Measurements from ENCODE around the gene DEFB129.
A peak's percentile ranks its signal among the peaks of the same experiment; 100 is the strongest.
"Not testable (repeated sequence)": the region's sequence is repeated elsewhere in the genome, so short reads cannot be mapped to it uniquely, and the experiment has no call there.

DEFB129 gene

GRCh38 chr20:226958-227357 lies at the start of gene DEFB129:
Gene DEFB129 (plus strand): TSS chr20:227258. CDS start chr20:227289, 31 bp downstream.
- DNase-seq: no peak

- DNase-seq: no peak
Measured at GRCh38 chr20:184288-184687, 42.8 kb upstream of the DEFB129 start.

GRCh38 chr20:187733-188132 lies 39.3 kb upstream of the DEFB129 start:
- no peak for DNase-seq

GRCh38 chr20:189611-190010 lies 37.4 kb upstream of the DEFB129 start, which contains the start of gene DEFB128:
Gene DEFB128 (minus strand): TSS chr20:189711. CDS start chr20:189623, 88 bp downstream.
- no peak for DNase-seq

- no peak for DNase-seq
Measured at GRCh38 chr20:198225-198624, 28.8 kb upstream of the DEFB129 start.

GRCh38 chr20:199996-200395 lies 27.1 kb upstream of the DEFB129 start:
- DNase-seq: no peak

- DNase-seq: not testable (repeated sequence)
Measured at GRCh38 chr20:203630-204029, 23.4 kb upstream of the DEFB129 start.

GRCh38 chr20:208942-209566 lies 18.0 kb upstream of the DEFB129 start:
- DNase-seq: peak; percentile 27

- DNase-seq: no peak
Measured at GRCh38 chr20:210809-211502, 16.1 kb upstream of the DEFB129 start.

GRCh38 chr20:214383-214782 lies 12.7 kb upstream of the DEFB129 start:
- DNase-seq: no peak

GRCh38 chr20:215796-216195 lies 11.3 kb upstream of the DEFB129 start:
- DNase-seq: no peak

- DNase-seq: no peak
Measured at GRCh38 chr20:217266-217665, 9.8 kb upstream of the DEFB129 start.

GRCh38 chr20:219290-220115 lies 7.6 kb upstream of the DEFB129 start:
- DNase-seq: no peak

GRCh38 chr20:221258-221830 lies 5.7 kb upstream of the DEFB129 start:
- no peak for DNase-seq

- not testable (repeated sequence) for DNase-seq
Measured at GRCh38 chr20:225879-226278, 1.2 kb upstream of the DEFB129 start.

- peak; percentile 2 for DNase-seq
Measured at GRCh38 chr20:227439-228105, 514 bp downstream of the DEFB129 start.

GRCh38 chr20:235891-236290 lies 8.8 kb downstream of the DEFB129 start:
- DNase-seq: peak; percentile 6

GRCh38 chr20:237489-237888 lies 10.4 kb downstream of the DEFB129 start:
- DNase-seq: peak; percentile 4

GRCh38 chr20:237929-238328 lies 10.9 kb downstream of the DEFB129 start:
- DNase-seq: no peak

GRCh38 chr20:242905-243304 lies 15.8 kb downstream of the DEFB129 start:
- DNase-seq: no peak

- no peak for DNase-seq
Measured at GRCh38 chr20:251354-251753, 24.3 kb downstream of the DEFB129 start.

GRCh38 chr20:252801-253200 lies 25.7 kb downstream of the DEFB129 start:
- no peak for DNase-seq

- DNase-seq: not testable (repeated sequence)
Measured at GRCh38 chr20:253447-253846, 26.4 kb downstream of the DEFB129 start.

Measured in midbrain (tissue), 1 donor.